Colonic mucosa (tissue), 4 donors: Measurements from ENCODE around the gene PRKAR1B. TPM values are rescaled to one million over a fixed set of nuclear protein-coding genes. Genes with fewer than 3 reads are reported as not detected.

ENCODE experiments used
- DNase-seq: peaks from one replicate; pipeline ENCODE4 v3.0.0-alpha.2; 2020
- H3K27ac ChIP-seq: fragments of 200-600 bp; one replicate; pipeline ENCODE4 v1.8.0; 2021
- H3K27me3 ChIP-seq: fragments of 200-600 bp; one replicate; pipeline ENCODE4 v1.8.0; 2021
- H3K36me3 ChIP-seq: fragments of 200-600 bp; one replicate; pipeline ENCODE4 v1.8.0; 2021
- H3K4me1 ChIP-seq: fragments of 200-600 bp; one replicate; pipeline ENCODE4 v1.8.0; 2021; ENCODE audit warnings: mild to moderate bottlenecking
- H3K4me3 ChIP-seq: fragments of 200-600 bp; one replicate; pipeline ENCODE4 v1.8.0; 2021
- H3K9ac ChIP-seq, 2 donors: one replicate each; pipeline ENCODE4 v1.7.0; 2013; ENCODE audit warnings: control low read depth in 2 of 2, low read depth in 2 of 2, low read length in 2 of 2
- H3K9me3 ChIP-seq: fragments of 200-600 bp; one replicate; pipeline ENCODE4 v1.8.0; 2021
- intact Hi-C: fragments of 100-400 bp; cut with DNase I; formaldehyde crosslinking; loops from one replicate; pipeline ENCODE4 v1.14.1; 2022
- total RNA-seq, 2 donors: library from RNA; stranded (reverse); fragmentation: NEBNext Ultra II Directional in 1 of 2; extraction: Animal tissue kit (Norgen Biotek cat#: 25700) in 1 of 2; gene quantifications; one replicate each; pipeline ENCODE4 v1.2.1, GENCODE V29; 2021
- TF ChIP-seq, protein P1 (sequence below): fragments of 200-600 bp; IDR thresholded peaks from one replicate; pipeline ENCODE4 v1.8.0; 2022; ENCODE audit warnings: antibody characterized with exemption, mild to moderate bottlenecking
- donor health status: healthy.
- donor health status: DM: no; HTN: no; CAD: no.
- donor health status: DM: no; HTN: no; CAD: no.

Gene PRKAR1B
- total RNA-seq, 2 donors from 2014 or later: 19.2 to 32.8 TPM

DNA sequence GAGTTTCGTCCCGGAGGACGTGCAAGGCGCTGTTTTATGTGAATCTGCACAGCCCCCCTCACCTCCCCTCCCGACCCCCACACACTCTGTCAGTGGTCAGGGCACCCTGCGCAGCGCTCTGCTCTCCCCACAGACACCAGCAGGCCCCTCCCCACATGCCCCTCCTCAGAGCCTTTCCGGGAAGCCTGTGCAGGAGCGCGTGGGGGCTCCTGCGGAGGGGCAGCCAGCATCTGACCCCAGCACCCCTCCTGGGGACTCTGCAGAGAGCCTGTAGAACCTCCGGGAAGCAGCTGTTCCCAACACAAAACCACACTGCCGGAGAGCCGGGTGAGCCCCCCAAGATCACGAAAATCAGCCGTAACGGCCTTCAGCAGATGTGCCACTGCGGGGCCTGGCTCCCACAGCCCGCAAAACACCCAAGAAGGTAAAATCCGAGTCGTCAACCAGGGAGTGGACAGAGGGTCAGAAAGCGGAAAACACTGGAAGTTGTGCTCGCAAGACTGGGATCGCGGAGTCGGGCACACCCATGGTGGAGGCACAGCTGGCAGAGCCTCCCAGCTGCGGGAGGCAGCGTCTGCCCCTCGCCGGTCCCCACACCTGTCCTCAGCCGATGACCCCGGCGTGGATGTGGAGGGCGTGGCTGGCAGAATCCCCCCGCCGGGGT is 153.7 kb downstream of the PRKAR1B start:
- no peak for DNase-seq
- Histone ChIP-seq H3K27ac (no peak overlapping the region), H3K9me3 (no peaks in the 10 kb centered on the region), H3K4me3 (no peak overlapping the region), H3K4me1 (no peaks in the 10 kb centered on the region), H3K36me3 (no peaks in the 10 kb centered on the region), H3K27me3 (no peaks in the 10 kb centered on the region), H3K9ac (no peak overlapping the region)
- intact Hi-C loops: no loop called here
- TF ChIP-seq, protein P1, sequence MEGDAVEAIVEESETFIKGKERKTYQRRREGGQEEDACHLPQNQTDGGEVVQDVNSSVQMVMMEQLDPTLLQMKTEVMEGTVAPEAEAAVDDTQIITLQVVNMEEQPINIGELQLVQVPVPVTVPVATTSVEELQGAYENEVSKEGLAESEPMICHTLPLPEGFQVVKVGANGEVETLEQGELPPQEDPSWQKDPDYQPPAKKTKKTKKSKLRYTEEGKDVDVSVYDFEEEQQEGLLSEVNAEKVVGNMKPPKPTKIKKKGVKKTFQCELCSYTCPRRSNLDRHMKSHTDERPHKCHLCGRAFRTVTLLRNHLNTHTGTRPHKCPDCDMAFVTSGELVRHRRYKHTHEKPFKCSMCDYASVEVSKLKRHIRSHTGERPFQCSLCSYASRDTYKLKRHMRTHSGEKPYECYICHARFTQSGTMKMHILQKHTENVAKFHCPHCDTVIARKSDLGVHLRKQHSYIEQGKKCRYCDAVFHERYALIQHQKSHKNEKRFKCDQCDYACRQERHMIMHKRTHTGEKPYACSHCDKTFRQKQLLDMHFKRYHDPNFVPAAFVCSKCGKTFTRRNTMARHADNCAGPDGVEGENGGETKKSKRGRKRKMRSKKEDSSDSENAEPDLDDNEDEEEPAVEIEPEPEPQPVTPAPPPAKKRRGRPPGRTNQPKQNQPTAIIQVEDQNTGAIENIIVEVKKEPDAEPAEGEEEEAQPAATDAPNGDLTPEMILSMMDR: no peak

DNA sequence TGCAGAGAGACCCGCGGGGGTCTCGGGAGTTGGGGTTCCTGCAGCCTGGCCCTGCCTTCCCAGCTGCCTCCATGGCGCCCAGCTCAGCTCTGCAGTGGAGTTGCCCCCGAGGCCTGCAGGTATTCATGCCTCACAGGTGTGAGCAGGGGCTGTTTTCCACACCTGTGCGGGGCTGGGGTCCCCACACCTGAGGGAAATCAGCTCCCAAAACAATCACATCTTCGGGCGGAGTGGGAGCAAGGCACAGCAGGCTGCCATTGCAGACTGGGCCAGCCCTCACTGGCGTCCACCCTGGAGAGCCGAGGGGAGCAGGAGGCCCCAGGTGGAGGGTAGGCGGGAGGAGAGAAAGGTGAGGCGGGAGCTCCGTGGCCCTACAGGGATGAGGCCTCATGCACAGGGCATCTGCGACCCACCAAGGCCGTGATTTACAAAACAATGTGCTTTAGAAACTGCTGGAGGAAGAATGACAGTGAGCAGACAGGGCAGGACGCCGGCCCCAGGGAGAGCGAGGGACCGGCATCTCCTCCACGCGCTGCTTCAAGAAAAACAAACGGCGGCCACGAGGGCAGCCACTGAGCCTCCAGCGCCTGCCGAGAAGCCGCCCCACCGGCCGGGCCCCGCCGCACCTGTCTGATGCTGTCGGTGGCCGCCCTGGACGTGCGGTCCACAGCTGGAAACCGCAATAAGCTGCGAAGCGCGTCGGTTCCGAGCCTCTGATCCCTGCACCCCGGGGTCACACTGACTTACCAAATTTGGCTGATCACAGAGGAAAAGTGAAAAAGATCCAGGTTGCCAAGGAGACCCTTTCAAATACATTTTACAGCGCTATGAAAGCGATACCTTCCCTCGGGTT is 154.4 kb downstream of the PRKAR1B start:
- TF ChIP-seq, protein P1: no peak
- H3K27me3 ChIP-seq: no peaks in the 10 kb centered on the region
- H3K36me3 ChIP-seq: no peaks in the 10 kb centered on the region
- H3K9ac ChIP-seq: no peak overlapping the region
- no peak for DNase-seq
- no peaks in the 10 kb centered on the region for H3K9me3 ChIP-seq
- H3K27ac ChIP-seq: no peak overlapping the region
- no peak overlapping the region for H3K4me3 ChIP-seq
- intact Hi-C loops: no loop called here
- H3K4me1 ChIP-seq: no peaks in the 10 kb centered on the region

DNA sequence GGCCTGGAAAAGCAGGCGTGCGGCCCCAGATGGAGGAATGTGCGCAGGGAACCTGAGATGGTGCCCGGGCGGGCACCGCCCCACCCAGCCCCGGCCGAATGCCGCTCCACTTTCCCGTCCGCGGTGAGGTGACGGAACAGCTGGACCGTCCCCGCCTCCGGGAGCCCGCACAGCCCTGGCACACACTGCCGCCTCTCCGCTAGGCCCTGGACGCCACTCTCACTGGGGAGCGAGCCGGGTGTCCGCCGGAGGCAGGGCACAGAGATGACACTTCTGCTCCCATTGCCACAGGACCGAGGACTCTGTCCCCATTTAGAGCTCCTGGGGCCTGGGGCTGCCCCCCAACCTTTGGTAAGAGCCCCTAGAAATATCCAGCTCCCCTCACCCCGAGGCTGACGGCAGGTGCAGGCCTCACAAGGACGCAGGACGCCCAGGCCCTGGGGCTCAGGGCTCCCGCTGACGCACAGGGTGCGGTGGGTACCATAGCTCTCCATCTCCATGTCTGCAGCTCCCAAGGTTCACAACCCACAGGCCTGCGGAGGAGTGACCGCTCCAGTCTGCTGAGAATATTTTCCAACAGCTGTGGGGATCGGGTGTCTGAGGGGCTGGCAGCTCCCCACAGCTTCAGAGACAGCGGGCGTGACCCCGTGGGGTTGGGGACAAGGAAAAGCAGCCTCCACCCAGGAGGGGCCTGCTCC is 155.2 kb downstream of the PRKAR1B start:
- no peaks in the 10 kb centered on the region for H3K4me1 ChIP-seq

DNA sequence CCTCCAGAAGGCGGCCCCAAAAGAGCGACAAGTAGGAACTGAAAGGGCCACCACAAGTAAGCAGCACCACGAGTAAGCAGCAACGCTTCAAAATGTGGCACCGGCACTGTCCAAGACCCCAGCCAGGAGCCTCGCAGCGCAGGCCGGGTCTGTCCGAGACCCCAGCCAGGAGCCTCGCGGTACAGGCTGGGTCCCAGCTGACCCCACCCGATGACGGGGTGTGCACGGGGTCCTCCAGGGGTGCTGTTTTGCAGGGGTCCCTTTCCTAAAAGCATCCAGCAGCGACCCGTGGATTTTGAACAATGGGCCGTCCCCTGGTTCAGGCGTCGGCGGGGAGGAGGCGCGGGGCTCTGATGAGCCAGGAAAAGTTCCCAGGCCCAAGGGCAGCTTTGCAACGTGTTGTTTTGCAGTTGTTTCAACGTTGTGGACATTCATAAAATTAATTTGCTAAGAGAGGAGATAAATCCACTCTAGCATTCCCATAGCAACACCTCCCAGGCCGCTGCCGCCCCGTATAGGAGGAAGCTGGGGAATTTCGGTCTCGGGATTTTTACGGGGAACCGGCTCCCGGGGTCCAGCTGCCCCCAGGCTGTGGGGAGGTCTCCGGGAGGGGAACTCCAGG is 155.9 kb downstream of the PRKAR1B start:
- no peak for DNase-seq
- Histone ChIP-seq H3K36me3 (no peaks in the 10 kb centered on the region), H3K27me3 (no peaks in the 10 kb centered on the region), H3K9ac (no peak overlapping the region), H3K4me1 (no peaks in the 10 kb centered on the region), H3K9me3 (no peaks in the 10 kb centered on the region), H3K4me3 (no peak overlapping the region), H3K27ac (no peak overlapping the region)
- intact Hi-C loops: no loop called here
- TF ChIP-seq, protein P1: no peak

More for the DNA sequence above, 155.2 kb downstream of the PRKAR1B start:
- Histone ChIP-seq H3K9me3 (no peaks in the 10 kb centered on the region), H3K9ac (no peak overlapping the region), H3K4me3 (no peak overlapping the region), H3K36me3 (no peaks in the 10 kb centered on the region), H3K27me3 (no peaks in the 10 kb centered on the region), H3K27ac (no peak overlapping the region)
- DNase-seq: no peak
- TF ChIP-seq, protein P1: no peak
- intact Hi-C loops: no loop called here

DNA sequence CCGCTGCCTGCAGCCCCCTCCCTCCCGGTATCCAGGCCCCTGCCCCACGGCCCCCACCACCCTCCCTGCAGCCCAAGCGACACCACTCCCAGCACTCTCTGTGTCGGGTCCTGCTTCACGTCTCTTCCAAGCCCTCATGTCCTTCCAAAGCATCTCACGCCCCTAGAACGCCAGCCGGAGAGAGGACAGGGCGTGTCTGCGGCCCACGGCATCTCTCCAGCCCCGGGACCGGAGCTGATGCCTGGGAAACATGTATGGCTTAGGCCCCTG is 156.3 kb downstream of the PRKAR1B start:
- Histone ChIP-seq H3K36me3 (no peaks in the 10 kb centered on the region), H3K9me3 (no peaks in the 10 kb centered on the region), H3K4me3 (no peak overlapping the region), H3K27ac (no peak overlapping the region), H3K27me3 (no peaks in the 10 kb centered on the region), H3K9ac (no peak overlapping the region), H3K4me1 (no peaks in the 10 kb centered on the region)
- intact Hi-C loops: no loop called here
- DNase-seq: no peak
- TF ChIP-seq, protein P1: no peak
